VCaP (cell line): Measurements from ENCODE around the gene LMBR1L.
A peak's percentile ranks its signal among the peaks of the same experiment; 100 is the strongest.

Experiments
- H3K27ac ChIP-seq: fragments of 450-650 bp; 2 replicates; pipeline ENCODE4 v1.5.1; 2017
- TF ChIP-seq, protein P1 (sequence below): fragments of 450-650 bp; conservative IDR thresholded peaks from 2 replicates; pipeline ENCODE4 v1.5.1; 2017; ENCODE audit warnings: mild to moderate bottlenecking, moderate library complexity

The LMBR1L gene

GRCh38 chr12:49110464-49111155, at the start of gene LMBR1L:
TSS of gene LMBR1L (minus strand) at chr12:49110847. CDS start at chr12:49110555, 292 bp downstream.
- TF ChIP-seq, protein P1, sequence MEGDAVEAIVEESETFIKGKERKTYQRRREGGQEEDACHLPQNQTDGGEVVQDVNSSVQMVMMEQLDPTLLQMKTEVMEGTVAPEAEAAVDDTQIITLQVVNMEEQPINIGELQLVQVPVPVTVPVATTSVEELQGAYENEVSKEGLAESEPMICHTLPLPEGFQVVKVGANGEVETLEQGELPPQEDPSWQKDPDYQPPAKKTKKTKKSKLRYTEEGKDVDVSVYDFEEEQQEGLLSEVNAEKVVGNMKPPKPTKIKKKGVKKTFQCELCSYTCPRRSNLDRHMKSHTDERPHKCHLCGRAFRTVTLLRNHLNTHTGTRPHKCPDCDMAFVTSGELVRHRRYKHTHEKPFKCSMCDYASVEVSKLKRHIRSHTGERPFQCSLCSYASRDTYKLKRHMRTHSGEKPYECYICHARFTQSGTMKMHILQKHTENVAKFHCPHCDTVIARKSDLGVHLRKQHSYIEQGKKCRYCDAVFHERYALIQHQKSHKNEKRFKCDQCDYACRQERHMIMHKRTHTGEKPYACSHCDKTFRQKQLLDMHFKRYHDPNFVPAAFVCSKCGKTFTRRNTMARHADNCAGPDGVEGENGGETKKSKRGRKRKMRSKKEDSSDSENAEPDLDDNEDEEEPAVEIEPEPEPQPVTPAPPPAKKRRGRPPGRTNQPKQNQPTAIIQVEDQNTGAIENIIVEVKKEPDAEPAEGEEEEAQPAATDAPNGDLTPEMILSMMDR, result peak; percentile 58
- H3K27ac ChIP-seq, result peak within 1 kb of the TSS; percentile 88

- TF ChIP-seq, protein P1, result no peak
- no peak overlapping the region for H3K27ac ChIP-seq
Observed at GRCh38 chr12:49160399-49160798, 49.8 kb upstream of the LMBR1L start.

- H3K27ac ChIP-seq, result no peak overlapping the region
- TF ChIP-seq, protein P1, result no peak
Observed at GRCh38 chr12:49154221-49154620, 43.6 kb upstream of the LMBR1L start.

DNA sequence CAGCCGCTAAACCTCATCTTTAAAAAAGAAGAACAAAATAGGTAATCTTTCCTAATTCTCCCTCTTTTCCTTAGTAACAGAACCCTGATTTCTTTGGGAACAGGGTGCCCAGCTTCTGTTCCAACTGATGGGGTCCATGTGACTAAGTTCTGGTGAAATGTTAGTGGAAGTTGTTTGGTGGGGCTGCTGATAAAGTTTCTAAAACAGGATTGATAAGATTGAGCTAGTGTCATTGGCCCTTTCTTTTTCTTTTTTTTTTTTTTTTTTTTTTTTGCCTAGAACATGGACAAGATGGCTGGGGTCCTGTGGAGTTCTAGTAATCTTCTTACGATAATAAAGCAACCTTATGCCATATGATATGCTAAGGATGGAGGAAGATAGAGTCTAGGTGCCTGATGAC, 36.7 kb upstream of the LMBR1L start:
- TF ChIP-seq, protein P1, result no peak
- H3K27ac ChIP-seq, result no peak overlapping the region

DNA sequence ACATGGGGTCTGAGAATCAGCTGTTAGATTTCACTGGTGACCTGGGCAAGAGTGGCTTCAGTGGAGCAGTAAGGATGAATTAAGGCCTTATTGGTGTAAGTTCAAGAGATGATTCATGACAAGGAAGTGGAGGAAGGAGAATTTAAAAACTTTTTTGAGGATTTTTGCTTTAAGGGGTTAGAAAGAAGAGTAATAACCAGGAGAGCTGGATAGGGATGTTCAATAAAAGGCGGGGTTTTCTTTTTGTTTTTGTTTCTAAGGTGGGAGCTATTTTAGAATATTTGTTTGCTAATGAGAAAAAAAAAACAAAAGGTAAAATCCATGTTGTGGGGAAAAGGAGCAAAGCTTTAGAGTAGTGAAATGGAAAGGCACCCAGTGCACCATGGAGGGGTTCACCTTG, 35.8 kb upstream of the LMBR1L start:
- TF ChIP-seq, protein P1, result no peak
- H3K27ac ChIP-seq, result no peak overlapping the region

GRCh38 chr12:49144384-49144783, 33.7 kb upstream of the LMBR1L start:
- H3K27ac ChIP-seq, result no peak overlapping the region
- TF ChIP-seq, protein P1, result no peak

GRCh38 chr12:49138999-49139398, 28.4 kb upstream of the LMBR1L start:
- TF ChIP-seq, protein P1, result no peak
- H3K27ac ChIP-seq, result no peak overlapping the region
